ENCODE results near the gene TMCC1. TPM values are rescaled to one million over a fixed set of nuclear protein-coding genes. Genes with fewer than 3 reads are reported as not detected.

TMCC1 gene
- total and polyA plus RNA-seq, 2 donors (not counting 1 experiment from before 2014, with no cell fraction given), result 8.5 to 32.2 TPM

GRCh38 chr3:129663045-129663446 lies 230.5 kb downstream of the TMCC1 start:
- H3K36me3 ChIP-seq (replicated peaks in 1 of 2; ENCODE audit: control extremely low read depth in 1 of 2, control insufficient read depth in 1 of 2, extremely low read depth in 1 of 2, insufficient read depth in 2 of 2, low read length in 1 of 2), result no peaks in the 10 kb centered on the region
- no CpG with 5 or more reads among the region's 1 CpG for WGBS (ENCODE audit: insufficient coverage)
- no peaks in the 10 kb centered on the region for H3K9me3 ChIP-seq (ENCODE audit: control extremely low read depth in 1 of 3, control insufficient read depth in 2 of 3, insufficient read depth in 1 of 3, low read length in 2 of 3)
- ChIA-PET POLR2A (no interaction called here), CTCF (interaction anchor here (1.3 kb wide), 1 partner anchor 14 kb away, joined by 4 read pairs; no protein-coding TSS in a partner anchor)
- Mint-ChIP-seq H3K27ac (no peak overlapping the region), H3K4me3 (no peak overlapping the region), H3K9me3 (ENCODE audit: insufficient read depth) (no peaks in the 10 kb centered on the region), H3K4me1 (peaks cover 4% of the 10 kb centered on the region), H3K27me3 (no peaks in the 10 kb centered on the region)
- intact Hi-C loops (cut with micrococcal nuclease), result no loop called here
- no peaks in the 10 kb centered on the region for H3K4me1 ChIP-seq (ENCODE audit: control insufficient read depth in 2 of 2, insufficient read depth in 2 of 2, low read length in 2 of 2)
- H3K79me2 ChIP-seq (ENCODE audit: control insufficient read depth, insufficient read depth, low read length), result no peaks in the 10 kb centered on the region
- no peak for ATAC-seq (ENCODE audit: low read depth)
- no peak overlapping the region for H2AFZ ChIP-seq (ENCODE audit: insufficient read depth, low read depth, low read length, poor library complexity, severe bottlenecking)
- H3K27ac ChIP-seq (ENCODE audit: low read length in 2 of 2), result no peak overlapping the region
- peaks cover 6% of the 10 kb centered on the region for H4K20me1 ChIP-seq (ENCODE audit: control insufficient read depth, insufficient read depth, low read length, poor library complexity, severe bottlenecking)
- no peak overlapping the region for H3K9ac ChIP-seq (ENCODE audit: low read length)
- H3K4me2 ChIP-seq (replicated peaks; ENCODE audit: low read depth, low read length, poor library complexity, severe bottlenecking), result no peak overlapping the region
- TF ChIP-seq EZH2 (IDR thresholded peaks at IDR 0.05; ENCODE audit: borderline replicate concordance, insufficient read depth, low read depth, low read length, poor library complexity, severe bottlenecking), result no peak
- TF ChIP-seq CTCF (IDR thresholded peaks at IDR 0.05), result no peak
- H3K4me3 ChIP-seq (ENCODE audit: control extremely low read depth in 1 of 5, extremely low read depth in 1 of 5, insufficient read depth in 1 of 5, low read depth in 2 of 5, low read length in 4 of 5), result no peak overlapping the region
- no peaks in the 10 kb centered on the region for H3K27me3 ChIP-seq (replicated peaks in 1 of 4; ENCODE audit: control extremely low read depth in 1 of 4, control insufficient read depth in 3 of 4, insufficient read depth in 4 of 4, low read length in 3 of 4)
- DNase-seq, result no peak

- DNase-seq, result no peak
- no peak overlapping the region for H3K27ac ChIP-seq (ENCODE audit: low read length in 2 of 2)
- no peaks in the 10 kb centered on the region for H3K4me1 ChIP-seq (ENCODE audit: control insufficient read depth in 2 of 2, insufficient read depth in 2 of 2, low read length in 2 of 2)
- ATAC-seq (ENCODE audit: low read depth), result no peak
- intact Hi-C loops (cut with micrococcal nuclease), result no loop called here
- H3K27me3 ChIP-seq (replicated peaks in 1 of 4; ENCODE audit: control extremely low read depth in 1 of 4, control insufficient read depth in 3 of 4, insufficient read depth in 4 of 4, low read length in 3 of 4), result no peaks in the 10 kb centered on the region
- H3K4me1 Mint-ChIP-seq, result peaks cover 6% of the 10 kb centered on the region
- H3K9me3 Mint-ChIP-seq (ENCODE audit: insufficient read depth), result no peaks in the 10 kb centered on the region
- no peaks in the 10 kb centered on the region for H3K27me3 Mint-ChIP-seq
- CTCF ChIA-PET, result no interaction called here
- no peak overlapping the region for H3K4me3 ChIP-seq (ENCODE audit: control extremely low read depth in 1 of 5, extremely low read depth in 1 of 5, insufficient read depth in 1 of 5, low read depth in 2 of 5, low read length in 4 of 5)
- no peak overlapping the region for H3K4me2 ChIP-seq (replicated peaks; ENCODE audit: low read depth, low read length, poor library complexity, severe bottlenecking)
- TF ChIP-seq EZH2 (IDR thresholded peaks at IDR 0.05; ENCODE audit: borderline replicate concordance, insufficient read depth, low read depth, low read length, poor library complexity, severe bottlenecking) (no peak), CTCF (IDR thresholded peaks at IDR 0.05) (no peak)
- H3K9ac ChIP-seq (ENCODE audit: low read length), result no peak overlapping the region
- no peak overlapping the region for H3K27ac Mint-ChIP-seq
- peaks cover 8% of the 10 kb centered on the region for H4K20me1 ChIP-seq (ENCODE audit: control insufficient read depth, insufficient read depth, low read length, poor library complexity, severe bottlenecking)
- no peaks in the 10 kb centered on the region for H3K36me3 ChIP-seq (replicated peaks in 1 of 2; ENCODE audit: control extremely low read depth in 1 of 2, control insufficient read depth in 1 of 2, extremely low read depth in 1 of 2, insufficient read depth in 2 of 2, low read length in 1 of 2)
- no peak overlapping the region for H2AFZ ChIP-seq (ENCODE audit: insufficient read depth, low read depth, low read length, poor library complexity, severe bottlenecking)
- POLR2A ChIA-PET, result no interaction called here
- H3K4me3 Mint-ChIP-seq, result no peak overlapping the region
- H3K9me3 ChIP-seq (ENCODE audit: control extremely low read depth in 1 of 3, control insufficient read depth in 2 of 3, insufficient read depth in 1 of 3, low read length in 2 of 3), result no peaks in the 10 kb centered on the region
- no peaks in the 10 kb centered on the region for H3K79me2 ChIP-seq (ENCODE audit: control insufficient read depth, insufficient read depth, low read length)
- 100% methylated on average over 2 of the region's 4 CpGs for WGBS (ENCODE audit: insufficient coverage)
Measured at GRCh38 chr3:129662191-129662608, 231.3 kb downstream of the TMCC1 start.

All from B cell (primary cell).